Measurements from ENCODE around the gene RSL1D1. TPM values are rescaled to one million over a fixed set of nuclear protein-coding genes. Genes with fewer than 3 reads are reported as not detected.

Gene RSL1D1
- polyA plus RNA-seq, 2 of the 4 experiments (the other 2 are of a cell fraction), result 209 to 330 TPM

DNA sequence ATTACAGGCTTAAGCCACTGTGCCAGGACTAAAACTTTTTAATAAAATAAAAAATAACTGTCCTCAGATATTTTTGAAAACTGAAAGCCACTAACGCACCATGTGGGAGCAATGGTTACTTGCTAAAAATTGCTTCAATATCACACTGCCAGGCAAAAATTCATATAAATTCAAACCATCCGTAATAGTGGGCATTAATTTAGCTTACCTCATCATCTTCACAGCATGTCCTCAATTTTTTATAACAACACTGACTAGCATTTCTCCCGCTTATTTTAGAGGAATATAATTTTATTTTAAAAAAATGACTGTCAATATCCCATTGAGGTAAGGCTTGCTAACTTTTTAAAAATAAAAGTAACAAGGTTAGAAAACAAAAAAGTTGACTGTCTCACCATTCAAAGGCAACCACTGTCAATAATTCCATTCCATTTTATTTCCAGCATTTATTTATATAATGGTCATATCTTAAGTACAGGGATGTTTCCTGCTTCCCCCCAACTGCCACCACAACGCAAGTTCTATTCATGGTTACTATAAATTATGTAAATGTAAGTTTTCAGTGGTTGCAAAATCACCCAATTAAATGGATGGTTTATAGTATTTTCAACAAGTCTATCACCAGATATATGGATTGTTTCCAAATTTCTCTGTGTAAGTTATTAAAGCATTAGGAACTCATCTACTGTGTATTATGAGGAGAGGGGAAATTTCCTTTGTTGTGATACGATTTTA lies 39.1 kb upstream of the RSL1D1 start:
- Histone ChIP-seq H3K4me3 (no peak overlapping the region), H3K4me2 (no peak overlapping the region), H3K4me1 (no peaks in the 10 kb centered on the region), H3K9me3 (no peaks in the 10 kb centered on the region), H3K27ac (no peak overlapping the region)
- CTCF ChIA-PET, result no interaction called here
- TF ChIP-seq RFX5 (IDR thresholded peaks at IDR 0.05), result no peak
- TF ChIP-seq NR3C1 (IDR thresholded peaks at IDR 0.05), result no peak
- no peak for TF ChIP-seq MAZ (IDR thresholded peaks at IDR 0.05; ENCODE audit: borderline replicate concordance, low read depth, low read length)
- TF ChIP-seq PHF8 (IDR thresholded peaks at IDR 0.05; ENCODE audit: borderline replicate concordance, low read depth), result no peak
- no peak for TF ChIP-seq JUN (IDR thresholded peaks at IDR 0.05)
- no peak for TF ChIP-seq CEBPB (IDR thresholded peaks at IDR 0.05)
- TF ChIP-seq ZSCAN20 (CRISPR knock-in tag; IDR thresholded peaks at IDR 0.05), result no peak
- no peak for TF ChIP-seq HOXB13 (CRISPR knock-in tag; IDR thresholded peaks at IDR 0.05; ENCODE audit: low read depth)
- TF ChIP-seq, protein P1, sequence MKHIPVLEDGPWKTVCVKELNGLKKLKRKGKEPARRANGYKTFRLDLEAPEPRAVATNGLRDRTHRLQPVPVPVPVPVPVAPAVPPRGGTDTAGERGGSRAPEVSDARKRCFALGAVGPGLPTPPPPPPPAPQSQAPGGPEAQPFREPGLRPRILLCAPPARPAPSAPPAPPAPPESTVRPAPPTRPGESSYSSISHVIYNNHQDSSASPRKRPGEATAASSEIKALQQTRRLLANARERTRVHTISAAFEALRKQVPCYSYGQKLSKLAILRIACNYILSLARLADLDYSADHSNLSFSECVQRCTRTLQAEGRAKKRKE (CRISPR knock-in tag; IDR thresholded peaks at IDR 0.05; ENCODE audit: low read depth), result no peak
- TF ChIP-seq TFCP2L1 (CRISPR knock-in tag; IDR thresholded peaks at IDR 0.05), result no peak
- POLR2A ChIA-PET, result no interaction called here
- no peak for ATAC-seq
- DNase-seq (ENCODE audit: low read depth in 1 of 2, low spot score in 1 of 2), result no peak
- FAIRE-seq, result no peak
- 93% methylated on average over 5 of the region's 5 CpGs for whole genome bisulfite sequencing (ENCODE audit: missing lambda C conversion rate)

DNA sequence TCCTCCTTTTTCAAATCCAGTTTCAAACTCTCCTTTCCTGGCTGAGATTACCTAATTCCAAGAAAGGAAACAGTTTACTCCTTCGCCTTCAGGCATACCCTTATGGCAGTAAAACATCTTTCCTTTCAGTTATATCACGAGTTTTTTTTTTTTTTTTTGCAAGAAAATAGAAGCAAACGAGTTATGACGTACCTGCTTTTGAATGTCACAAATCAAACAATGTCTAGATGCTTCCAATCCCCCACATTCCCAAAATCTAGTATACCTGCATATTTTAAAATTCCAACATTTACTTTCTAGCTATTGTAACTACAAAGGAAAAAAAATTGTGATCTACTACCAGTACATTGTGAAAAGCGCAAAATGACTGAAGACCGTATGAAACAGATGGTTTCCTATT lies 35.5 kb upstream of the RSL1D1 start:
- no peak for DNase-seq (ENCODE audit: low read depth in 1 of 2, low spot score in 1 of 2)
- ChIA-PET POLR2A (no interaction called here), CTCF (no interaction called here)
- FAIRE-seq, result no peak
- WGBS (ENCODE audit: missing lambda C conversion rate), result 89% methylated on average over 6 of the region's 6 CpGs
- H3K27ac ChIP-seq, result no peak overlapping the region
- TF ChIP-seq HOXB13 (CRISPR knock-in tag; IDR thresholded peaks at IDR 0.05; ENCODE audit: low read depth) (no peak), EP300 (IDR thresholded peaks at IDR 0.05) (no peak), JUN (IDR thresholded peaks at IDR 0.05) (no peak), GATA3 (IDR thresholded peaks at IDR 0.05; ENCODE audit: borderline replicate concordance) (no peak), KDM1A (IDR thresholded peaks at IDR 0.05; ENCODE audit: low read depth) (no peak), HEYL (CRISPR knock-in tag; IDR thresholded peaks at IDR 0.05) (no peak), FOXS1 (CRISPR knock-in tag; IDR thresholded peaks at IDR 0.05) (no peak), ZSCAN20 (CRISPR knock-in tag; IDR thresholded peaks at IDR 0.05) (no peak), POLR2A (IDR thresholded peaks at IDR 0.05; ENCODE audit: low read length) (no peak), FOSB (CRISPR knock-in tag; IDR thresholded peaks at IDR 0.05) (no peak), NPAS2 (CRISPR knock-in tag; IDR thresholded peaks at IDR 0.05; ENCODE audit: borderline replicate concordance) (no peak)
- TF ChIP-seq, protein P1 (CRISPR knock-in tag; IDR thresholded peaks at IDR 0.05; ENCODE audit: low read depth), result no peak
- TF ChIP-seq, protein P2, sequence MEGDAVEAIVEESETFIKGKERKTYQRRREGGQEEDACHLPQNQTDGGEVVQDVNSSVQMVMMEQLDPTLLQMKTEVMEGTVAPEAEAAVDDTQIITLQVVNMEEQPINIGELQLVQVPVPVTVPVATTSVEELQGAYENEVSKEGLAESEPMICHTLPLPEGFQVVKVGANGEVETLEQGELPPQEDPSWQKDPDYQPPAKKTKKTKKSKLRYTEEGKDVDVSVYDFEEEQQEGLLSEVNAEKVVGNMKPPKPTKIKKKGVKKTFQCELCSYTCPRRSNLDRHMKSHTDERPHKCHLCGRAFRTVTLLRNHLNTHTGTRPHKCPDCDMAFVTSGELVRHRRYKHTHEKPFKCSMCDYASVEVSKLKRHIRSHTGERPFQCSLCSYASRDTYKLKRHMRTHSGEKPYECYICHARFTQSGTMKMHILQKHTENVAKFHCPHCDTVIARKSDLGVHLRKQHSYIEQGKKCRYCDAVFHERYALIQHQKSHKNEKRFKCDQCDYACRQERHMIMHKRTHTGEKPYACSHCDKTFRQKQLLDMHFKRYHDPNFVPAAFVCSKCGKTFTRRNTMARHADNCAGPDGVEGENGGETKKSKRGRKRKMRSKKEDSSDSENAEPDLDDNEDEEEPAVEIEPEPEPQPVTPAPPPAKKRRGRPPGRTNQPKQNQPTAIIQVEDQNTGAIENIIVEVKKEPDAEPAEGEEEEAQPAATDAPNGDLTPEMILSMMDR (IDR thresholded peaks at IDR 0.05), result no peak
- TF ChIP-seq, protein P3, sequence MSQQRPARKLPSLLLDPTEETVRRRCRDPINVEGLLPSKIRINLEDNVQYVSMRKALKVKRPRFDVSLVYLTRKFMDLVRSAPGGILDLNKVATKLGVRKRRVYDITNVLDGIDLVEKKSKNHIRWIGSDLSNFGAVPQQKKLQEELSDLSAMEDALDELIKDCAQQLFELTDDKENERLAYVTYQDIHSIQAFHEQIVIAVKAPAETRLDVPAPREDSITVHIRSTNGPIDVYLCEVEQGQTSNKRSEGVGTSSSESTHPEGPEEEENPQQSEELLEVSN (IDR thresholded peaks at IDR 0.05; ENCODE audit: borderline replicate concordance, low read depth), result no peak
- no peak overlapping the region for H3K4me2 ChIP-seq
- H3K4me1 ChIP-seq, result no peaks in the 10 kb centered on the region
- no peak overlapping the region for H3K4me3 ChIP-seq
- ATAC-seq, result no peak
- H3K9me3 ChIP-seq, result no peaks in the 10 kb centered on the region
